Right atrium auricular region (tissue), 2 donors: ENCODE data around the gene RCAN1. TPM values are rescaled to one million over a fixed set of nuclear protein-coding genes. Genes with fewer than 3 reads are reported as not detected.

Source experiments
- DNase-seq: peaks from one replicate; pipeline ENCODE4 v3.0.0-alpha.2; 2019; ENCODE audit warnings: low spot score
- H3K27ac ChIP-seq, 2 donors: fragments of 200-600 bp; sonication (generic); 1 replicate in 1 of 2; 2 replicates in 1 of 2; pipeline ENCODE4 v1.5.1; 2016 to 2019
- H3K27me3 ChIP-seq, 2 donors: fragments of 200-600 bp; sonication (generic); one replicate each; pipeline versions ENCODE4 v1.5.1 to v1.6.0; 2017 to 2019
- H3K36me3 ChIP-seq: fragments of 200-600 bp; sonication (generic); one replicate; pipeline ENCODE4 v1.5.1; 2016
- H3K4me1 ChIP-seq, 2 donors: fragments of 200-600 bp; sonication (generic); one replicate each; pipeline versions ENCODE4 v1.5.1 to v1.6.0; 2017 to 2019
- H3K4me3 ChIP-seq, 2 donors: fragments of 200-600 bp; sonication (generic); 1 replicate in 1 of 2; 2 replicates in 1 of 2; pipeline ENCODE4 v1.5.1; 2017 to 2019; ENCODE audit warnings: mild to moderate bottlenecking in 1 of 2, moderate library complexity in 1 of 2
- H3K9me3 ChIP-seq, 2 donors: fragments of 200-600 bp; sonication (generic); one replicate each; pipeline ENCODE4 v1.5.1; 2019
- CTCF ChIP-seq, 2 donors: fragments of 200-600 bp; sonication (generic); IDR thresholded peaks; one replicate each; pipeline ENCODE4 v1.5.1; 2019; ENCODE audit warnings: antibody characterized with exemption in 2 of 2
- total RNA-seq, 2 donors: library from RNA; depleted of rRNA; stranded (reverse); fragments of >200 nt; gene quantifications; one replicate each; pipeline ENCODE4 v1.1.0, GENCODE V29; 2016

Gene RCAN1
- total RNA-seq, 2 donors from 2014 or later, result 26.1 to 38.0 TPM

GRCh38 chr21:34580181-34580700 lies 34.7 kb downstream of the RCAN1 start:
- TF ChIP-seq CTCF (IDR thresholded peaks at IDR 0.05), result no peak
- Histone ChIP-seq H3K36me3 (no peaks in the 10 kb centered on the region), H3K9me3 (no peaks in the 10 kb centered on the region), H3K27me3 (no peaks in the 10 kb centered on the region), H3K4me3 (no peak overlapping the region), H3K27ac (peak overlapping the region; percentile 68 to 88), H3K4me1 (peaks cover 0 to 86% of the 10 kb centered on the region in 2 donors)
- DNase-seq, result peak; percentile 64

GRCh38 chr21:34579411-34579810 lies 35.5 kb downstream of the RCAN1 start:
- no peak for DNase-seq
- peak overlapping the region; percentile 68 to 88 for H3K27ac ChIP-seq
- H3K36me3 ChIP-seq, result no peaks in the 10 kb centered on the region
- no peak overlapping the region for H3K4me3 ChIP-seq
- no peaks in the 10 kb centered on the region for H3K27me3 ChIP-seq
- H3K9me3 ChIP-seq, result no peaks in the 10 kb centered on the region
- no peak for TF ChIP-seq CTCF (IDR thresholded peaks at IDR 0.05)
- H3K4me1 ChIP-seq, result peaks cover 0 to 83% of the 10 kb centered on the region in 2 donors

- Histone ChIP-seq H3K4me1 (peaks cover 0 to 66% of the 10 kb centered on the region in 2 donors), H3K4me3 (no peak overlapping the region), H3K27me3 (no peaks in the 10 kb centered on the region), H3K9me3 (no peaks in the 10 kb centered on the region), H3K27ac (peak overlapping the region; percentile 68 to 88), H3K36me3 (no peaks in the 10 kb centered on the region)
- no peak for DNase-seq
- no peak for TF ChIP-seq CTCF (IDR thresholded peaks at IDR 0.05)
These were observed 38.8 kb downstream of the RCAN1 start for GRCh38 chr21:34576041-34576511.

GRCh38 chr21:34574601-34575529 lies 40.0 kb downstream of the RCAN1 start:
- Histone ChIP-seq H3K27ac (peak overlapping the region; percentile 68 to 88), H3K4me1 (peaks cover 0 to 57% of the 10 kb centered on the region in 2 donors), H3K36me3 (no peaks in the 10 kb centered on the region), H3K9me3 (no peaks in the 10 kb centered on the region), H3K27me3 (no peaks in the 10 kb centered on the region), H3K4me3 (no peak overlapping the region)
- TF ChIP-seq CTCF (IDR thresholded peaks at IDR 0.05), result no peak
- no peak for DNase-seq

- H3K4me3 ChIP-seq, result no peak overlapping the region
- no peaks in the 10 kb centered on the region for H3K27me3 ChIP-seq
- no peaks in the 10 kb centered on the region for H3K36me3 ChIP-seq
- H3K4me1 ChIP-seq, result peaks cover 0 to 45% of the 10 kb centered on the region in 2 donors
- H3K27ac ChIP-seq, result peak overlapping the region in 1 of 2 donors; percentile 47
- TF ChIP-seq CTCF (IDR thresholded peaks at IDR 0.05), result no peak
- no peak for DNase-seq
- no peaks in the 10 kb centered on the region for H3K9me3 ChIP-seq
These were observed 42.9 kb downstream of the RCAN1 start for GRCh38 chr21:34571994-34572393.
